Hepatic stellate cell (primary cell): Measurements from ENCODE around the gene LHPP.
"Not testable (repeated sequence)": the region's sequence is repeated elsewhere in the genome, so short reads cannot be mapped to it uniquely, and the experiment has no call there.

Experiments
- DNase-seq: peaks from one replicate; pipeline ENCODE4 v3.0.0; 2011; ENCODE audit warnings: low spot score

LHPP gene, protein sequence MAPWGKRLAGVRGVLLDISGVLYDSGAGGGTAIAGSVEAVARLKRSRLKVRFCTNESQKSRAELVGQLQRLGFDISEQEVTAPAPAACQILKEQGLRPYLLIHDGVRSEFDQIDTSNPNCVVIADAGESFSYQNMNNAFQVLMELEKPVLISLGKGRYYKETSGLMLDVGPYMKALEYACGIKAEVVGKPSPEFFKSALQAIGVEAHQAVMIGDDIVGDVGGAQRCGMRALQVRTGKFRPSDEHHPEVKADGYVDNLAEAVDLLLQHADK

DNA sequence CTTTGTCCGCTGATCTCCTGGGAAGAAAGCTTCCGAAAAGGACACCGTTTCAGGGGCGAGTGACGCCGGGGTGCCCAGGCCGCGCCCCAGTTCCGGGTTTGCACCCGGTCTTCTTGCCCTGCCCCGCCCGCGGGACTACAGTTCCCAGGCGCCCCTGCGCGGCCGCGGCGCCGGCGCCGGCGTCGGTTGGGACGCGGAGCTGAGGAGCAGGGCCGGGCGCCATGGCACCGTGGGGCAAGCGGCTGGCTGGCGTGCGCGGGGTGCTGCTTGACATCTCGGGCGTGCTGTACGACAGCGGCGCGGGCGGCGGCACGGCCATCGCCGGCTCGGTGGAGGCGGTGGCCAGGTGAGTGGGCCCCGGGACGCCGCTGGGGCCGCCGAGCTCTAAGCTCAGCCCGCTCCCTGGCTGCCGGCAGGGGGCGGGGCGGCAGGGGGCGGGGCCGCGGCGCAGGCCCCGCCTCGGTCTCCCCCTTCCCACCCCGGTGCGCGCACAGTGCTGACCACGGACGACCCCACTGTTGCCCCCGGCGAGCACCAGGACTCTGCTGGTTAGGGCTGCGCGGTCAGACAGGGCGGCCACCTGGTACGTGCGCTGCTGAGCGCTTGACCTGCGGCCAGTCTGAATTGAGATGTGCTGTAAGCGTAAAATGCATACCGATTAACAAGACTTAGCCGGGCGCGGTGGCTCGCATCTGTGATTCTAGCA lies at the start of gene LHPP:
Gene LHPP, plus strand, starts transcription at position 182 of the 706 bp plus-strand sequence. Its CDS starts 40 bp downstream, at position 222.
- DNase-seq = peak; percentile 94

- no peak for DNase-seq
Observed at GRCh38 chr10:124414076-124414475, 47.5 kb upstream of the LHPP start.

GRCh38 chr10:124415210-124415609 lies 46.4 kb upstream of the LHPP start:
- no peak for DNase-seq

GRCh38 chr10:124416733-124417132 lies 44.9 kb upstream of the LHPP start:
- DNase-seq = no peak

DNA sequence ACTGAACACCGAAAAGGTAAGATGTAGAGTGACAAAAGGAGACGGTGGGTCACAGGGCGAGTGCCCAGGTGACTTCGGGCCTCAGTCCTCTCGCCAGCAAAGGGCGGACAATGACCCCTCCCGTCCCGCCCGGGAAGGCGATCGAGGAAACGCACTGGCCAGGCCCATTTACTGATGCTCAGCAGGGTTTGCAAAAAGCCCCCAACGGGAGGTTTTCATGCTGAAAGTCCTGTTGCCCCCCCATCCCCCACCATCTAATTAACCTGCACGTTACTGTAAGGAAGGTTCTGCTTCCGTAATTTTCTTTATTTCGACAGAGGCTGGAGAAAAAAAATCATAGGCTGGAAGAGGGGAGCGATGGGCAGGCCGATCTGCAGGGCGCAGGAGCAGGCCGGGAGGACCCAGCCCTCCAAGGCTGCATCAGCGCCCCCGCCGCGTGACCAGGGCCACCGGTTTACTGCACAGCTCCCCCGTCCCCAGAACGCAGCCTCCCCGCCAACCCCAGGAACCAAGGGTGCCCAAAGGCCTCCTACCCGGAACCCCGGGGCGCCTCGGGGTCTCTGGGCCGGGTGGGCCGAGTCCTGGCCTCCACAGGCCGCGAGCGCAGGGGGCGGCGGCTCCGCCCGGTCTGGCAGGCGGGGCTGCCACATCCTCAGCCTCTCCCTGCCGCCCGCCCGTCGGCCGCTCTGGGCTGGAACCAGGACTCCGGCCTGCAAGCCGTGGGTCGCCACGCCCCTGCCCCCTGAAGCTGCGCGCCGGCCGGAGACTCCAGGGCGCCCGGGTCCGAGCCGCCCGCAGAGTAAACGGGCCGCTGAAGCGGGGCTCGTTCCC lies 43.5 kb upstream of the LHPP start:
- DNase-seq = peak; percentile 69

GRCh38 chr10:124418726-124419501 lies 42.7 kb upstream of the LHPP start, which contains the start of gene OAT:
Gene OAT, minus strand, starts transcription at chr10:124418923. Its CDS starts 6,752 bp downstream, at chr10:124412171.
- DNase-seq = peak; percentile 98

- no peak for DNase-seq
Observed at GRCh38 chr10:124419635-124420034, 42.0 kb upstream of the LHPP start.

DNA sequence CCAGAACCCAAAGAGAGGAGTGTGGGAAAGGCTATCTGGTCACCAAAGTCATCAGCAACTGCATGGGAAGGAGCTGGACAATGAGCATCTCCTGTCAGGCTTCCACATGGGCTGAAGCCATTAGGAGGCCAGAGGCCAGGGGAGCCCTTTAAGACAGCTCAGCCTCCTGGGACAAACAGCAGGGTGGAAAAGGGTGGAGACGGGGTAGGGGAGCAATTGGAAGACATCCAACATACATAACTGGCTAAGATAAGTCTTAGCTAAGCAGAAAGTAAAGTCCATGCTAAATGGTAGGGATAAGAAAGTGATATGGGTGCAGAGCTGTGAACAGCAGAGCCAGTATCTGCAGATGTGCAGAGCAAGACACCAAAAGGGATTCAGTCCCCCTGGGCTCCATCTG lies 41.4 kb upstream of the LHPP start:
- DNase-seq = no peak

DNA sequence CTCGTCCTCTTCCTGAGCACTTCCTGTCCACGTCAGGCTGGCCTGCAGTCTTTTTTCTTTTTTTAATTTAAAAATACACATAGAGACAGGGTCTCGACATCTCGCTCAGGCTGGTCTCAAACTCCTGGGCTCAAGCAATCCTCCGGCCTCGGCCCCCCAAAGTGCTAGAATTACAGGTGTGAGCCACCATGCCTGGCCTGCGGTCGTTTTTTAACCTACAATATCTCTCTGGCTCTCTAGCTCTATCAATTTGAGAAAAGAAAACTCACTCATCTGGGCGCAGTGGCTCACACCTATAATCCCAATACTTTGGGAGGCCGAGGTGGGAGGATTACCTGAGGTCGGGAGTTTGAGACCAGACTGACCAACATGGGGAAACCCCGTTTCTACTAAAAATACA lies 38.9 kb upstream of the LHPP start:
- DNase-seq = no peak

- DNase-seq = no peak
Observed at GRCh38 chr10:124423813-124424212, 37.8 kb upstream of the LHPP start.

GRCh38 chr10:124425227-124425962 lies 36.2 kb upstream of the LHPP start:
- no peak for DNase-seq

DNA sequence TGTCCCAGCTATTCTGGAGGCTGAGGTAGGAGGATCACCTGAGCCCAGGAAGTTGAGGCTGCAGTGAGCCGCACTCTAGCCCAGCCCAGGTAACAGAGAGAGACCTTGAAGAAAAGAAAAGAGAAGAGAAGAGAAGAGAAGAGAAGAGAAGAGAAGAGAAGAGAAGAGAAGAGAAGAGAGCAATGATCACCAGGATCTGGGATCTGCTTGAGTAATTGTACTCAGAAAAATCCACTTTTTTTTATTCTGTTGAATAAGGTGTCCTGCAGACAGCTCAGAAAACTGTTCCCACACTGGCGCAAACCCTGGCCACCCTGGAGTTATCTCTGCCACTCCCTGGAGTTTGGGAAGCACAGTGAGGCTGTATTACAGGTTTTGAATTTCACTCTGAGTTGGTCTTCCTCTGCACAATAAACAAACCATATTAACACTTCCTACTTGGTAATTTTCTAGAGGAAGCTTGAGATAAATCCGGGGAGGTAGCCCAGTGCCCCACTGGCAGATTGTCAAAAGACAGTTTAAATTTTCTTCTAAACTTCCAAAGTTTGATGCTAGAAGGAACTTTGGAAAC lies 33.3 kb upstream of the LHPP start:
- no peak for DNase-seq

DNA sequence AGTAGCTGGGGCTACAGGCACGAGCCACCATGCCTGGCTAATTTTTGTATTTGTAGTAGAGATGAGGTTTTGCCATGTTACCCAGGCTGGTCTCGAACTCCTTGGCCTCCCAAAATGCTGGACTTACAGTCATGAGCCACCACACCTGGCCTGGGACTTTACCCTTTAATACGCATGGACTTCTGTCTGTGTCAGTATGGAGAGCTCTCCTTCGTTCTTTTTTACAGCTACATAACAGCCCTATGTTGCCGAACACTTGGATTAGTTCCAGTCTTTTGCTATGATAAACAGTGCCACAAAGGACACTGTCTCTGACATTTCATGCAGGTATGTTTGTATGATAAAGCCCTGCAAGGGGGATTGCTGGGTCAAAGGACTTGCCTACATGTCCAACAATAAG lies 32.0 kb upstream of the LHPP start:
- DNase-seq = no peak

DNA sequence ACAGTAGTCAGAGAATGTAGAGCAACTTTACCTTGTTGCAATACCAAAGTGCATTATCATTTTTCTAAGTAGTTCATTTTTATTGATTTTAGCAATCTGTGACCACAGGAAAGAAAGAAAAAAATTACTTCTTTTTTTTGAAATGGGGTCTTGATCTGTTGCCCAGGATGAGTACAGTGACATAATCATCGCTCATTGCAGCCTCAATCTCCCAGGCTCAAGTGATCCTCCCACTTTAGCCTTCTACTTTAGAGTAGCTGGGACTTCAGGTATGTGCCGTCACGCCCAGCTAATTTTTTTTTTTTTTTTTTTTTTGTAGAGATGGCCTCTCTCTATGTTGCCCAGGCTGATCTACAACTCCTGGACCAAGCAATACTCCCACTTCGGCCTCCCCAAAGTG lies 31.5 kb upstream of the LHPP start:
- DNase-seq = no peak

- no peak for DNase-seq
Observed at GRCh38 chr10:124433461-124433860, 28.2 kb upstream of the LHPP start.

DNA sequence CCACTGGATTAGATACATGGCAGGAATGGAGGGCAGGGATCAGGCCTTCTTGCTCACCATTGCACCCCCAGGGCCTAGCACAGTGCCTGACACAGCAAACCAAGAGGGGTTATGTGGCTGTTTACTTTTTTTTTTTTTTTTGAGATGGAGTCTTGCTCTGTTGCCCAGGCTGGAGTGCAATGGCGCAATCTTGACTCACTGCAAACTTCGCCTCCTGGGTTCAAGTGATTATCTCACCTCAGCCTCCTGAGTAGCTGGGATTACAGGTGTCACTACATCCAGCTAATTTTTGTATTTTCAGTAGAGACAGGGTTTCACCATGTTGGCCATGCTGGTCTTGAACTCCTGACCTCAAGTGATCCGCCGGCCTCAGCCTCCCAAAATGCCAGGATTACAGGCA lies 25.9 kb upstream of the LHPP start:
- DNase-seq = not testable (repeated sequence)

- no peak for DNase-seq
Observed at GRCh38 chr10:124436191-124436638, 25.4 kb upstream of the LHPP start.

GRCh38 chr10:124441694-124442093 lies 19.9 kb upstream of the LHPP start:
- not testable (repeated sequence) for DNase-seq

DNA sequence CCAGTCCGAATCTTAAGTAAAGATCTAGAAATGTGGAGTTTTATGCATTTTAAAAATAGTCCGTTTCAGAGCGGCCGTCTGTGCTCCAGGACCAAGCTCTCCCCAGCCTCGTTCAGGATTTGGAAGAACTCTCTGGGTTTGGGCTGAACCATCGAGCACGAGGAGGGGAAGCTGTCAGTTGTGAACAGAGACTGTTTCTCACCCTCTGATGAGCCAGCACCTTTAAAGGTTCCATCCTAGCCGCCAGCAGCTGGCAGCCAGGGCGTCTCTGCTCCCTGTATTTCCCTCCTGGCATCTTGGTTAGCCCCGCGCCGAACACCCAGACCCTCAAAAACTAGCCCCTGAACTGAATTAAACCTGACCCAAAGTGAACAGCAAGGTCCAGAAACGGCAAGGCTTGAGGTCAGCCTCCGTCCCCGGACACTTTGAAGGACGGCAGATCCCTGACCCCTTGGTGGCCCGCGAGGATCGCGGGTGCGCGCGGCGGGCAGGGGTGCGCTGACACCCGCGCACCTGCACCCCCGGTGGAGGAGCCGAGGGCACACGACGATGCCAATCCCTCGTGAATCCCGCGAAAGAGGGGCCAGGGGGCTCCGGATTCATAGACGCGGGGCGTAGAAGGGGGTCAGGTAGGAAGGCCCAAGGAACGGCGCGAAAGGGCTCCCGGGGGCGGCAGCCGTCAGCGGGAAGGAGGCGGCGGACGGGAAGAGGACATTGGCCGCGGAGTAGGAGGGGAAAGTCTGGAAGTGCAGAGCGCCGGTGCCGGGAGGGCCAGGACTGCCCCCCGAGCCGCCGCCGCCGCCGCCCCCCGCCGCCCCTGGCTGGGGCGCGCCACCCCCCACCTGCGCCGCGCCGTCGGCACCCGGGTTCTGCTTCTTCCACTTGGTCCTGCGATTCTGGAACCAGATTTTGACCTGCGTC lies 14.5 kb upstream of the LHPP start:
- DNase-seq = no peak
